GM18502 (cell line): Measurements from ENCODE around the gene TENT5A.
"Not testable (repeated sequence)": the region's sequence is repeated elsewhere in the genome, so short reads cannot be mapped to it uniquely, and the experiment has no call there.

Experiments
- ATAC-seq: cut with Tn5 transposase; IDR thresholded peaks from one replicate; pipeline ENCODE4 v1.9.1; 2021; ENCODE audit warnings: mild to moderate bottlenecking; ENCODE audit not compliant: unreplicated experiment, poor library complexity

Gene TENT5A

DNA sequence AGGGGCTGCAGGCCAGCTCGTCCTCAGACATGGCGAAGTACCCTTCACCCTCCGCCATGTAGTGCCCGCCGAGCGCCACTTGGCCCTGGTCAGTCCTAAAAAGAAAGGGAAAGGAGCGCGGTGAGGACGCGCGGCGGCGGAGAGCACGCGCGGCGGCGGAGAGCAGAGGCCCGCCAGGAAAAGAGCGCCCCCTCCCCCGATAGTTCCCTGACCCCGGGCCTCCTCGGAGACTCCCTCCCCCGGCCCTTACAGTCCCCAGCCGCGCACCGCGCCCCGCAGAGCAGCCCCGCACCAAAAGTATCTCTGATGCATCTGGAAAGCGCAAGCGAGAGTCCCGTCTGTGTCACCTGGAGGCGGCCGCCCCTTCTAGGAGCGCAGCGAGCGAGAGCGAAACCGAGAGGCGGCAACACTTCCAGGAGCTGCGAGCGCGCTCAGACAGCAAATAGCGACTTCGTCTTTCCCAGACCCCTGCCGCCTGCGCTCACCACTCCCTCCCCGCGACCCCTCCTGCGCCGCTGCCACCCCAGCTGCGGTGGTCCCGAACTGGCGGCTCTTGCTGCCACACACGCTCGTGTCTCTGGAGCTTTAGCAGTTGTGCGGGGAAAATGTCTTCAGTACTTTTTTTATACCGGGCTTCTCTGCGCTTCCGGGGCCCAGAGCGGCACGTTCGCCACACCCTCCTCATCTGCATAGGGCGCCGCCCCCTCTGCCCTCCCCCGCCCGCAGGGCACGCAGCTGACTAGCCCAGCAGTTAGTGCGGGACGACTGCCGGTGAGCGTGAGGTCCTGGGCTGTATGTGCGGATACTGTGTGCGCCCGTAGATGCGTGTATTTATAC lies at the start of gene TENT5A:
Gene TENT5A, minus strand, starts transcription at position 598 of the 837 bp plus-strand sequence. Its CDS starts 540 bp downstream, at position 58.
- ATAC-seq: peak; percentile 76

DNA sequence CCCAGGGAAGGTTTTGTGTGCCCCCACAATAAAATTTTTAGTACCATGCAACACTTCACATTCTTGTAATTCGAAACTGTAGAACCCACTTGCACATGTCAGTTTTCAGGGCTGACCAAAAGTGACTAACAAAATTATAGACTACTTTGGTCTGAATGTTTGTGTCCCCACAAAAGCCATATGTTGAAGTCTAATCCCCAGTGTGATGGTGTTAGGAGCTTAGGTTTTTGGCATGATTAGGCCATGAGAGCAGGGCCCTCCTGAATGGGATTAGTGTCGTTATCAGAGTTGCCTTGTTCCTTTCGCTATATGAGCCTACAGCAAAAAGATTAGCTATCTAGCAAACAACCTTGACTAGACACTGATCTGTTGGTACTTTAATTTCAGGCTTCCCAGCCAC lies 49.0 kb upstream of the TENT5A start:
- ATAC-seq: no peak

DNA sequence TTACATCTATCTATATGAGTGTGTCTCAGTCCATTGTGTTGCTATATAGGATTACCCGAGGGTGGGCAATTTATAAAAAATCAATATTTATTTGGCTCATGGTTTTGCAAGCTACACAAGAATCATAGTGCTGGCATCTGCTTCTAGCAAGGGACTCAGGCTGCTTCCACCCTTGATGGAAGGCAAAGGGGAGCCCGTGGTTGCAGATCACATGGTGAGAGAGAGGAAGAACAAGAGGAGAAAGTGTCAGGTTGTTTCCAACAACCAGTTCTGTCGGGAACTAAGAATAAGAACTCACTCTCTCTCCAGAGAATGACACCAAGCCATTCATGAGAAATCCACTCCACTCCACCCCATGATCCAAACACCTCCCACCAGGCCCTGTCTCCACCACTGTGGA lies 48.2 kb upstream of the TENT5A start:
- no peak for ATAC-seq

DNA sequence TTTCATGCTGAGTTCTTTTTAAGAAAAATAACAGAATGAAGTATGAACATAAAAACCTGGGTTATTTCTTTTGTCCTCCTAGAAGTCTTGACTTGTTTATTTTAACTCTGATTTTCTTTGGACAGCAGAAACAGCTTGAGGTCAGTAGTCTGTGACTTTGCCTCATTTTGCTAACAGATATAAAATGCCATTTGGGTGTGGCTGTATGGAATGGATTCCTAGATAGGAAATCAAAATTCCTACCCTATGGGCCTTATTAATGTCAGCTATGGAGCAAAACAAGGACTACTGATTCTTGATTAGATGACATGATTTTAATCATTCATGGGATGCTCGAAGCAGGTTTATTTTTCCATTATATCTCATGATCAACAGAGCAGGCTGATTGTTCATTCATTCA lies 46.8 kb upstream of the TENT5A start:
- ATAC-seq: no peak

DNA sequence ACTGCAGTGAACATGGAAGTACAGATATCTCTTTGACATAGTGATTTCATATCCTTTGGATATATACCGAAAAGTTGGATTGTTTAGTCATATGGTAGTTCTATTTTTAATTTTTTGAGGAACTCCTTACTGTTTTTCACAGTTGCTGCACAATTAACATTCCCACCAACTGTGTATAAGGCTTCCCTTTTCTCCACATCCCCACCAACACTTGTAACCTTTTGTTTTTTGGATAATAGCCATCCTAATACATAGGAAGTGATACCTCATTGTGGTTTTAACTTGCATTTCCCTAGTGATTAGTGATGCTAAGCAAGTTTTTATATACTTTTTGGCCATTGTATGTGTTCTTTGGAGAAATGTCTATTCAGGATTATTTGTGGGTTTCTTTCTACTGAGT lies 45.1 kb upstream of the TENT5A start:
- ATAC-seq: no peak

DNA sequence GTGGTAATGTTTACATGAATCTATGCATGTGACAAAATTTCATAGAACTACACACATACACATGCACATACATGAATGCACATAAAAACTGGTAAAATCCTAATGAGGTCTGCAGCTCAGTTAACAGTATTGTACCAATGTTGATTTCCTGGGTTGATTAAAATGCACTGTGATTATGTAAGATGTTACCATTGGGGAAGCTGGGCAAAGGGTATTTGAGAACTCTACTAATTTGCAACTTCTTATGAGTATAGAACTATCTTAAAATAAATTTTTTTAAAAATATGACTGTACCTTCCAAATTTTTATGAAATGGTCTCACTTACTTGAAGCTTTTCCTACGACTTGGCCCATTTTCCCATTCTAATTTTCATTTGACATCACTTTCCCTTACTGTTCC lies 43.4 kb upstream of the TENT5A start:
- ATAC-seq: no peak

DNA sequence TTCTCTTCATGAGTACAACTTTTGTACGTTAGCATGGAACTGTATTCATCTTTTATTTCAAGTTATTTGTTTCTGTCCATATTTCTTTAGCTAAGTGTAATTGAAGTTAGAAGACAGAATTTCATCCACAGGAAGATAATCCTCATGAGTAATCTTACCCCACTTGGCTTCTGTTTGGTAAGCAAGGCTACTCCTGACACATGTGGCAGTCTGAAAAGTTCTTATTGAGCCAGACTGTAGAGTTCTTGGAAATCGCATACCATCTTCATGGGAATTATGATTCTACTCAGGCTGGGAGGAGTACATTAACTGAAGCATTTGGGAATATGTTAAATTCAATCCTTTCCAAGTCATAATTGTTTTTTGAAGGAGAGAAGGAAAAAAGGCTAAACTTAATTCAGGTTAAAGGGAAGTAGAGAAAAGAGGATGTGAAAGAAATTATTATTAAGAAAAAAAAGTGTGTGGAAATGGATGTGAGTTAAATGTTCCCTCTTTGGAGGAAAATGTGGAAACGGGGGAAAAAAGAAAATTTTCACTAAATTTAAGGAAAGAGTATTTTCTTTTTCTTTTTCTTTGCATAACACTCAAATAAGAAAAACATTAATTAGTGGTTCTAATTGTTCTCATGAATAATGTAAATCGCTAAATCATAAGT lies 41.5 kb upstream of the TENT5A start:
- no peak for ATAC-seq

DNA sequence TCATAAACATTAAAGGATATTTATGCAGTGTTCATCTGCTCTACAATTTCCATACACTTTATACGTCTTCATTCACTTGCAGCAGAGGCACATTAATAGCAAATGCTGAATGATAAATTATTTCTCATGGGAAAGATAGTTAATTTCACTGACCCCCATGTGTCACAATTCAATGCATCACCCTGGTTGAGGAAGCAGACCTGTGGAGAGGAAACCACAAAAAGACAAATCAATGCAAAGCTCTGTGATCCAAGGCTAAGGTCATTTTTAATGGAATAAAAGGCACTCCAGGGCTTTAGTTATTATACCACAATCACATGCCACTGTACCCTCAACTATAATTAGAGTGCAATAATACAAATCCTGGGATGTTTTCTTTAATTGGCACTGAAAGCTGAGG lies 40.3 kb upstream of the TENT5A start:
- no peak for ATAC-seq

DNA sequence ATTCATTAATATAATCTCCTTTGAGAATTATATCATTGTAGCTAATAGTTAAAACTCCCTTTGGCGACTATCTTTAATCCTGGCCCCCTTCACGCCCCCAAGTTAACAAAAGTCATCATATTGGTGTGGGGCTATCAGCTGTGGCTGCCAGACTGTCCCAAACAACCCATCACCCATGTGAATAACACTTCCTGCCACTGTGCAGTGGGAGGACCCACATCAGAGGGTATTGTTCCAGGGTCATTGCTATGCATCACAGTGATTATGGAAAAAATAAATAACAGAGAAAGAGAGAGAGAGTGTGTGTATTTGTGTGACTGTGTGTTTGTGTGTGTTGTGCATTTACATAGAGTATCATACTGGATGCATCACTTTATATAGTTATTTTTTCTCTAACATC lies 39.3 kb upstream of the TENT5A start:
- ATAC-seq: no peak

DNA sequence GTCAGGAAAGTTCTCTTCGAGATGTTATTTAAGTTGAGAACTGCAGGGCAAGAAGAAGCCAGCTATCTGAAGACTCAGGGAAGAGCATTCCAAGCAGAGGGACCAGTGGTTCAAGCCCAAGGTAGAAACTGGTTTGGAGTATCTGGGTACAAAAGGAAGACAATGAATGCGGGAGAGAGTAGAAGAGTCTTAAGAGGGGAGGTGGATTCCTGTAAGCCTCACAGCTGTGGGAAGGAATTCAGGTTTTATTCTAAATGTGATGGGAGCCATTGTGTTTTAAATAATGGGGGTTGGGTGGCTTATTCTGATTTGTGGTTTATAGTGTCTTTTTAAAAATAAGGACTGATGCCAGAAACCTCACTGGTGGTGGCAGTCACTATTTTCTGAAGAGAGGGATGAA lies 37.6 kb upstream of the TENT5A start:
- ATAC-seq: no peak

DNA sequence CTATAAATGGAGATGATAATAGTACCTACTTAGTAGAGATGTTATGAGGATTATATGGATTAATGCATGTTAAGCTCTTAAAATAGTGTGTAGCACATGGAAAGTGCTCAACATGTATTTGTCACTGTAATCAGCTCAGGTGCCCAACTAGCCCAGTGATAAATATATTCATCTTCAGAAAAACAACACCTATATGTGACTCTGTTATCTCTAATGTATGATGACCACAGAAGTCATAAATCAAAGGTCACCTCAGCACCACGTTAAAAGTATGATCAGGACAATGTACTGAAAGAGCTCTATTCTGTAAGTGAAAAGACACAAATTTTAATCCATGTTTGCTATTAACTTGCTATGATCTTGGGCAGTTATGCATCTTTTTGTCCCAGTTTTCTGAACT lies 36.8 kb upstream of the TENT5A start:
- ATAC-seq: no peak

DNA sequence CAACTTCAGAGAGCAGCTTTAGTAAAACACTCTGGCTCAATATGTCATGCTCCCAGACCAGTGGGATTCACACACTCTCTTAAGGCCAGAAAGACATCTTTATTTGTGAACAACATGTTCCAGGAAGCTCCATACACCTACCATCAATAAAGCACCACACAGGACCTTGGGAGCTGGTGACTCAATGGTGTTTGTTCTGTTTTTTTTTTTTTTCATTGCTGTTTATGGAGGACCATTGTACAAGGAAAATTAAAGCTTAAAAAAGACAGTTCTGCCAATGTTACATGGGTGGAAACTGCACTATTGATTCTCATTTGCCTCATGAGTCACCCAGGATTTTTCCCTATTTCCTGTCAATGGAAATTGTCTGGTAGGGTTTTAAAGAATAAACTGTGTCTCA lies 36.3 kb upstream of the TENT5A start:
- no peak for ATAC-seq

DNA sequence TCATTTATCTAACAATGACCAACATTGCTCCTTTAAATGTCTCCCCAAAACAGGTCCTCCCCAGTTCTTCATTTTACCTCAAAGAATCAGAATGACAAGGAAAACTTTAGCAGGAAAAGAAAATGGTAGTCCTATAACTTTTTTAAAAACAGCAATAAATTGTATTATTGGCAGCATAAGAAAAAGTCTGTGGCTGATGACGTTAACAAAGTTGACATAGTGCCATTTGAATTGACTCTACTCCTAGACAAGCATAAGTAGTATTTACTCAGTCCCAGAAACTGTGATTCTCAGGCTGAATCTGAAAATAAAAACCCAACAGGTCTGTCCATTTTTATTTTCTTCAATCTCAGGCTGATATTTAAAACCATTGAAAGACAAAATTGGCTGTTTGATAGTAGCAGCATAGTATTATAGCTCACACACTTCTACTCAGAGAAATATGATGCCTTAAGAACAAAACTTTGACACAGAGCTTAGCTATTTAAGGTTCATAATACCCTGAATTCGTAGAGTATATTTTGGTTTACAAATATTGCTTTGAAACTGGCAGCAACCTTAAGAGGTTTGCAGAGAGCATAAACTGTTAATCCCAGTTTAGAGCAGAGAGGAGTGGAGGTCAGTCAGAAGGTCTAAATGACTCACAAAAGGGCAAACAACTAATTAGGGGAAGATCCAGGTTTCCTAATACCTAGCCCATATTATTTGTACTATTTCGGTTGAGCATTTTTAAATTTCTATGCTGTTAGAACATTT lies 35.0 kb upstream of the TENT5A start:
- ATAC-seq: no peak

DNA sequence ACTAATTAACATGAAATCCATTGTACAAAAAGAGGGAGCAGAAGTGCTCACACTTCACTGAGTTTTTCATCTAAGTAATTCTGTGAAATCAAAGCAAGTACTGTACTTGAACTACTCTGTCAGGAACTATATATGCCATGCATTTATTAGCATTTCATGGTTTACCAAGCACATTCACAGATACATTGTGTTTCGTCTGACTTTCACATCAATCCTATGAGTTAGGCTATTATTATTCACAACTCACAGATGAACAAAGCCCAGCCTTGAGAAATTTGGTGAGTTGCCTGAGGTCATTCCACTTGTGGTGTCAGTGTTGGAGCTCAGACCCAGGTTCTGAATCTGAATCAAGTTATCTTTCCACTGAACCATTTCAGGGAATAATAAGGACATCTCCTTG lies 33.7 kb upstream of the TENT5A start:
- ATAC-seq: no peak

DNA sequence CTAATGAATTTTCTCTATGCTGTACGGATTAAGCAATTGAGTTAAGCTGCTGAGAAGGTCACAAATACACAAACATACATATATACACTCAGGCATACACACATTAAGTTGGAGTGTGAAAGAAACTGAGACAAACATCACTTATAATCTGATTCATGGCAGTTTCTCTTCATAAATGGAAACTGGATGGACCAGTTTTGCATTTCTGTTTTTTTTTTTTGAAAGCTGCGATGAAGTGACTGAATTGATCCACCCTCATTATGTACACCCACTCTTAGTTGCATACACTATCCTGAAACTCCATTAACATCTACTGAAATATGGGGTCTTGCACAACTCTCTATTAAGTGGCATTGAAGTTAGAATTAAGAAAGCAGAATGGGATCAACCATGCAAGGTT lies 32.9 kb upstream of the TENT5A start:
- ATAC-seq: no peak

DNA sequence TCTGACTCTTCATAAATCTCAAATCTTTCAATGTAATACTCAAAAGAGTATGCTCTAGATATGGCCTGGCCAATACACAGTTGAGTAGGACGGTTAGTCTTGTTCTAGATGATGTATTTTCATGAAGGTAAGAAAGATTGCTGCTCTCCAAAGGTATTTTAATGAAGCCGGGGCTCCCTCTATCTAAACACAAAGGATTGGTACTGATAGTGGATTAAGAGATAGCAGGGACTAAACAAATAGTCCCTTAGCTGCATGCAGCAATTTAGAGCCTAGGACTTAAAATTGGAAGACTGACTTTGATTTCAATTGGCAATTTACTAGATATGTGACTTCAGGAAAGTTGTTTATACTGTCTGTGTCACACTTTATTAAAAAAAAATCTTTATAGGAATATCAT lies 31.4 kb upstream of the TENT5A start:
- no peak for ATAC-seq

DNA sequence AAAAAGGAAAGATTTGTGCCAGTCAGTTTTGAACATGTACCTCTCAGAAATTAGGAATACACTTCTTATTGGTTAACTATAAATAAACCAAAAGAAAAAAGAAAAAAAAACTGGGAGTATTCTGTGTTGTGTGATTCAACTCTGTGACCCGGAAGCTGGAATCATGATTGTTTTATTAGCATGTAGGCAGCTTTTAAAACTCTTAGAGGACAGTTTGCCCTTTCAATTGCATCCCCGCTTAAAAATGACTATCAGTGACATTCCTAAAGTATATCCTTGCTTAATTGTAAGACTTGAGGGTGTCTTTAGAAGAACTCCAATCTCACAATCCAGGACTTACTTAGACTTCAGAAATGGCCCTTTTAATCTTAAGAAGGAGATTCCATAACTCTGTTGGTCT lies 29.1 kb upstream of the TENT5A start:
- ATAC-seq: no peak

DNA sequence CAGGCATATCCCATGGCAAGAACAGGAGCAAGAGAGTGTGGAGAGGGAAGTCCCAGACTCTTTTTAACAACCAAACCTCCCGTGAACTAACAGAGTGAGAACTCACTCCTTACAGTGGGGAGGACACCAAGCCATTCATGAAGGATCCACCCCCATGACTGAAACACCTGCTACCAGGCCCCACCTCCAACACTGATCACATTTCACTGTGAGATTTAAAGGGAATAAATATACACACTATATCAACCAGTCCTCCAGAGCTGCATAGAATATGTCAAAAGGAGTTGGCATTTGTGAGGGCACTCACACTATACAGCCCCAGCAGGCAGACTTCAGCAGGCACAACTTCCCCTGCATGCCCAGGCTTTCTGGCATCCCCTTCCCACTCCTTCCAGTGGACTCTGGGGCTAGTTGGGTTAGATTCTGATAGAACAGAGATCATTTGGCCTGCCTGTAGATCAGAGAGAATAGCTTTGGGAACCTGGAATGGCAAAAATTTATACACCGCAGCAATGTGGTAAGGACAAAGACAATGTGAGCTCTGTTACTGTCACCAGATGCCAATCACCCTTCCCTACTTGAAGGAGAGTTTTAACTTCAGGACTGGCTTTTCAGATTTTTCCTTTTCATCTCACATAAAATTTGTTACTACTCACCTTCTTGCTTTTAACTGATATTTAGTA lies 25.2 kb upstream of the TENT5A start:
- no peak for ATAC-seq

DNA sequence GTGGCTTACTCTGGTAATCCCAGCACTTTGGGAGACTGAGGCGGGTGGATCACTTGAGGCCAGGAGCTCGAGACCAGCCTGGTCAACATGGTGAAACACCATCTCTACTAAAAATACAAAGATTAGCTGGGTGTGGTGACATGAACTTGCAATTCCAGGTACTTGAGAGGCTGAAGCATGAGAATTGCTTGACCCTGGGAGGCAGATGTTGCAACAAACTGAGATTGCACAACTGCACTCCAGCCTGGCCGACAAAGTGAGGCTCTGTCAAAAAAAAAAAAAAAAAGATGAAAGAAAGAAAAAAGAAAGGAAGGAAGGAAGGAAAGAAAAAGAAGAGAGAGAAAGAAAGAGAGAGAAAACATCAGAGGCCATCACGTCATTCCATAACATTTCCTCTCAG lies 23.7 kb upstream of the TENT5A start:
- ATAC-seq: not testable (repeated sequence)

DNA sequence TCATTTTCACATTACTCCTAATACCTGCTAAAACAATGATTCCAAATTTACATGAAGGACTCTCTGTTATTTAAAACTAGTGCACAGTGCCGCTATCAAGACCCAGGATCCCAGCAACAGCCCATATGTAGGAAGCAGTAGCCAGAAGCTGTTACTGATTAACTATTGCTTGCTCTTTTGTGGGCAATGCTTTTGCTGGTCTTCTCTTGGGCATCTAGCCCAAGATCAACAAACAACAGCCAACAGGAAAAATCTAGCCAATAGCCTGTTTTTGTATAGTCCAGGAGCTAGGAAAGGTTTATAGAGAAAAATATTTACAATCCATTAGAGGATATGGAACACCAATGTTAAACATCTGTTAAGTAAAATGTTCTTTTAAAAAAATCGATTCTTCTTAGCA lies 22.1 kb upstream of the TENT5A start:
- ATAC-seq: no peak

DNA sequence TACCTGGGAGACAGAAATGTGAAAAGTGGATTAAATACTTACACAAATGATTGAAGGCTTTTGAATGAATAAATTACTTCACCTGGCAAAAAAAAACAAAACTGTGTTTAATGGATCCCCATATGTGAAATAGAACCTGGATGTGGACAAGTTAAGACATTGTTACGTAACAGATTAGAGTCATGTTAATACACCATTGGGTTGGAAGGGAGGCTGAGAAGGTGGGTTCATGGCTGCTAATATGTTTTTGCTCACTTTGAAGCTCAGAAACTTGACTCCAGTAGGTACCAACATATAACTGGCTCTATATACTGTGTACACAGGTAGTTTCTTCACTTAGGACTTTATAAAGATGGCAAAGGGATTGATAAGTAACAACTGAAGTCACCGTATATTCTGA lies 21.4 kb upstream of the TENT5A start:
- ATAC-seq: no peak
